GM12892 (cell line): ENCODE measurements around the gene TRIAP1.
"Not testable (repeated sequence)": the region's sequence is repeated elsewhere in the genome, so short reads cannot be mapped to it uniquely, and the experiment has no call there.

Source experiments
- DNase-seq: peaks from one replicate; pipeline ENCODE4 v3.0.0; 2011; ENCODE audit not compliant: insufficient read length
- FAIRE-seq: peaks from 2 replicates; lab custom pipeline; 2011; peaks lifted over from hg19 to GRCh38; lab: Jason Lieb, UNC
- POLR2A ChIP-seq: IDR thresholded peaks from 2 replicates; pipeline ENCODE4 v1.6.1; 2011; ENCODE audit warnings: low read depth, low read length, control low read depth
- POLR2AphosphoS5 ChIP-seq: IDR thresholded peaks from 2 replicates; pipeline ENCODE4 v1.6.1; 2011; ENCODE audit warnings: low read depth, low read length, control low read depth
- TAF1 ChIP-seq: IDR thresholded peaks from 2 replicates; pipeline ENCODE4 v1.6.1; 2011; ENCODE audit warnings: low read depth, mild to moderate bottlenecking, control low read depth, low read length, borderline replicate concordance

TRIAP1 gene

GRCh38 chr12:120465756-120466155 lies 19.6 kb upstream of the TRIAP1 start:
- TF ChIP-seq POLR2AphosphoS5 (no peak), TAF1 (no peak), POLR2A (no peak)
- DNase-seq (no peak), FAIRE-seq (no peak)

GRCh38 chr12:120463712-120464111 lies 17.5 kb upstream of the TRIAP1 start:
- FAIRE-seq: no peak
- TF ChIP-seq POLR2AphosphoS5 (peak; percentile 73), POLR2A (no peak; the same call in none of the 2 replicates)
- no peak for DNase-seq

DNA sequence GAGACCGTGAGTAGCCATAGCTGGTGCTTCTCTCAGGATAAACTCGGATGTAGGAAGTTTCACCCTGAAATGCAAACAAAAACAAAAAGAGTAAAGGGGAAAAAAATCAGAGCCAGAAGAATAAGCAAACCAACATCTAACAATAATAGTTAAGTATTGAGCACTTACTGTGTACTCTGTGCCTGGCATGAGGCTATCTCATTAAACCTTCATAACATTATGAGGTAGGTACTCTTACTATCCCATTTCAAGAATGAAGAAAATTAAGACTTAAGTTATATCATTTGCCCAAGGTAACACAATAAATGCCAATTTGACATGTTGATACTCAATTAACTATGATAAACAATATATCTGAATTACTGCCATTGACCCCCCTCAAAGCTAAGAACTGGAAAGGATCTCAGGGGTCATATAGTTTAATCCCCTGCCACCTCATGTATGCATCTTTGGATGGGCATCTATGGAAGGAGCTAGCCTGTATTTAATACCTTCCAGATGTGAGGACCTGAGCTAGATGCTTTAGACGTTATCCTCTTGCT lies 16.0 kb upstream of the TRIAP1 start:
- DNase-seq (no peak), FAIRE-seq (no peak)
- no peak for TF ChIP-seq POLR2AphosphoS5

GRCh38 chr12:120460157-120460556 lies 14.0 kb upstream of the TRIAP1 start:
- DNase-seq (no peak), FAIRE-seq (no peak)
- TF ChIP-seq TAF1 (no peak), POLR2A (0 out of 2 replicates have a peak, but pooled peaks have one; percentile 40), POLR2AphosphoS5 (no peak; the same call in 1 of the 2 replicates)

- no peak for DNase-seq
- no peak for FAIRE-seq
- TF ChIP-seq POLR2AphosphoS5: no peak; the same call in 1 of the 2 replicates
- no peak for TF ChIP-seq TAF1
- TF ChIP-seq POLR2A: no peak; the same call in 1 of the 2 replicates
Observed at GRCh38 chr12:120457133-120457532, 10.9 kb upstream of the TRIAP1 start.

DNA sequence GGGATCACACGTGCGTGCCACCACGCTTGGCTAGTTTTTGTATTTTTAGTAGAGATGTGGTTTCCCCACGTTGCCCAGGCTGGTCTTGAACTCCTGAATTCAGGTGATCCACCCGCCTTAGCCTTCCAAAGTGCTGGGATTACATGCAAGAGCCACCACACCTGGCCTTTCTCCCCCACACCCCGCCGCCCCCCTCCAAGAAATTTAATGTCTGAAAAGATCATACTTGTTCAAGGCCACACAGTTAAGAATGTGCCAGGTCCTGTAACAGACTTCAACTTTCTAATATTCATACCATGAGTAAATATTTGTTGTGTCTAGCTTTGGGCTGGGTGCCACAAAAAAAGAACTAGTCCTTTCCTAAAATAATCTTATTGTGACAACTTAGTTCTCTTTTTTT lies 9.1 kb upstream of the TRIAP1 start:
- TF ChIP-seq POLR2AphosphoS5: no peak
- no peak for TF ChIP-seq TAF1
- DNase-seq (no peak), FAIRE-seq (no peak)

DNA sequence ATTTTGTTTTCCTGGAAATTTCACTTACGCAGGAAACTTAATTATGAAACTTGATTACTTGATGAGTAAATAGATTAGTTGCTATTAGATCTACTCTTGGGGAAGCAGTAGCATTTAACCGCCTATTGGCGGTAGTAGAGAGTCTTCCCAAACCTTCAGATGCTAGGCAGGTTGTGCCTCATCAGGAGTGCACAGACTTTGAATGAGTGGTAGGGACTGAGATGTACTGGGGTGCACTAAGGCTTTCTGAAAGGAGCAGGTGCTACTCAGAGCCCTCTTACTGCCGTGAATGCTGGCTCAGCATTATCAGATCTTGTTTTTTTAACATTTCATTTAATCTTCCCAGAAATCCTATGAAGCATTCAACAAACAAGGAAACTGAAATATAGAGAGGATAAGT lies 7.8 kb upstream of the TRIAP1 start:
- TF ChIP-seq POLR2A (no peak), TAF1 (no peak), POLR2AphosphoS5 (no peak)
- FAIRE-seq (peak; percentile 36), DNase-seq (no peak)

DNA sequence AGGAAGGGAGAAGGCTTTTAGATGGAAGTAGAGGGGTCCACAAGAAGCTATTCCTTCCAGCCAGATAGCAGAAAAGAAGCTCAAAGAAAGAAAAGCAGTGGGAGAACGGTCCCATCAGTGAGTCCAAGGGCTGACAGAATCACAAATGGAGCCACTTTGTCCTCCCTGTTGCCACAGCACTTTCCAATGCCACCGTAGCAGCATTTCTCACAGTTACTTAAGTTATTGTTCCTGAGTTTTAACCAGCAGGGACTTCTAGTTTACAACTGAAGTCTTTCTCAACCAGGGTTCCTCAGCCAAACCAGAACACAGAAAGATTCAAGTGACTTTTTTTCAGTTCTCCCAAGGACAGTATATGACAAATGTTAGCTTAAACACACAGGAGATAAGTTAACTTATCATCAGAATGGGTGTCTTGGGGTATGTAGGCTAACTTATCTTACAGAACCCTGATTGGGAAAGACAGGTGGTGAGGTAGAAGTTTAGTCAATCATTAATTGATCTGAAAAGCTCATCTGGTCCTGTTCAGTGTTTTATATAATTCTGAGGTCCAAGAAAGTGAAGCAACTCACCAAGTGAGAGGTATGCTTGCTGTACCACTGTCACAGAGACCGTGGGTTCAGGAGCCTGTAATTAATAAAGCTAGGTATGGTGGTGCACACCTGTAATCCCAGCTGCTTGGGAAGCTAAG lies 7.0 kb upstream of the TRIAP1 start:
- DNase-seq (no peak), FAIRE-seq (no peak)
- TF ChIP-seq POLR2AphosphoS5: no peak
- TF ChIP-seq POLR2A: no peak
- TF ChIP-seq TAF1: no peak

DNA sequence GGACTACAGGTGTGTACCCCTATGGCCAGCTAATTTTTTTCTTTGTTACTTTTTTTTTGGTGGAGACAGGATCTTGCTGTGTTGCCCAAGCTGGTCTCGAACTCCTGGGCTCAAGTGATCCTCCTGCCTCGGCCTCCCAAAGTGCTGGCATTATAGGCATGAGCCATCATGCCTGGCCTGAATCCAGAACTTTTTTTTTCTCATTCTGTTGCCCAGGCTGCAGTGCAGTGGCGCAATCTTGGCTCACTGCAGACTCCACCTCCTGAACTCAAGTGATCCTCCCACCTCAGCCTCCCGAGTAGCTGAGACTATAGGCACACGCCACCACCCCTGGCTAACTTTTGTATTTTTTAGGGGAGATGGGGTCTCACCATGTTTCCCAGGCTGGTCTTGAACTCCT lies 6.3 kb upstream of the TRIAP1 start:
- not testable (repeated sequence) for DNase-seq, FAIRE-seq

DNA sequence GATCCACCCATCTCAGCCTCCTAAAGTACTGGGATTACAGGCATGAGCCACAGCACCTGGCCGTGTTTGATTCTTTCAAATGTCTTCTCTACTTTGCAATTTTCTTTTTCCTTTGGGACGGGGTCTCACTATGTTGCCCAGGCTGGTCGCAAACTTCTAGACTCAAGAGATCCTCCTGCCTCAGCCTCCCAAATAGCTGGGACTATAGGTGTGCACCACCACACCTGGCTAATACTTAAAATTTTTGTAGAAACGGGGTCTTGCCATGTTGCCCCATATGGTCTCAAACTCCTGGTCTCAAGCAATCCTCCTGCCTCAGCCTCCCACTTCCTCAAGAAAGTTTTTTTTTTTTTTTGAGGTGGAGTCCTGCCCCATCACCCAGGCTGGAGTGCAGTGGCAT lies 1.8 kb upstream of the TRIAP1 start:
- no peak for DNase-seq
- no peak for TF ChIP-seq POLR2AphosphoS5
- no peak for TF ChIP-seq TAF1
- no peak for TF ChIP-seq POLR2A
- no peak for FAIRE-seq

DNA sequence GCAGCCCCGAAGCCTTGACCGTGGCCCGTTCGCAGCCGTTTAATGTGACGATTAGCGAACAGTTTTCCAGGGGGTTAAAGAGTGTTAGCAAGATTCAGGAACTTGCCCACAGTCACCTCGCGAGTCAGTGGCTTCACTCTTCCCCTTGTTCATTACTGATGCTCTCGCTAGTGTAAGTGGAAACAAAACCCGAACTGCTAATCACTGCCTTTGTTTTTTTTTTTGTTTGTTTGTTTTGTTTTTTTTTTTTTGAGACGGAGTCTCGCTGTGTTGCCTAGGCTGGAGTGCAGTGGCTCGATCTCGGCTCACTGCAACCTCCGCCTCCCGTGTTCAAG lies 627 bp upstream of the TRIAP1 start:
- not testable (repeated sequence) for FAIRE-seq, DNase-seq

- DNase-seq (no peak), FAIRE-seq (no peak)
- TF ChIP-seq TAF1 (no peak), POLR2AphosphoS5 (no peak), POLR2A (no peak)
Observed at GRCh38 chr12:120444676-120445075, 1.5 kb downstream of the TRIAP1 start.
